H1 (cell line): ENCODE data around the gene CASS4.

Source experiments
- ASH2L ChIP-seq: fragments of 200-600, 300-600 bp; sonication (generic); IDR thresholded peaks from one replicate; pipeline ENCODE4 v1.7.1; 2017; ENCODE audit warnings: low read length
- CBX8 ChIP-seq: fragments of 300-800, 300-1000 bp; sonication (generic); IDR thresholded peaks from 2 replicates; pipeline ENCODE4 v1.7.1; 2016; ENCODE audit warnings: low read depth, low read length, borderline replicate concordance
- CHD1 ChIP-seq: IDR thresholded peaks from 2 replicates; pipeline ENCODE4 v1.6.1; 2012; ENCODE audit warnings: low read depth, low read length, improper control_type of control experiment
- CTCF ChIP-seq, 3 experiments: IDR thresholded peaks; 1 replicate in 2 of 3; 2 replicates in 1 of 3; pipeline versions ENCODE4 v1.5.1 to v1.6.1; 2011; ENCODE audit warnings: low read length in 3 of 3, mild to moderate bottlenecking in 3 of 3, inconsistent platforms in 2 of 3, low read depth in 1 of 3, moderate library complexity in 1 of 3; ENCODE audit not compliant: insufficient read depth in 1 of 3; ENCODE audit errors: control extremely low read depth in 1 of 3
- FOSL1 ChIP-seq: IDR thresholded peaks from 2 replicates; pipeline ENCODE4 v1.6.1; 2011; ENCODE audit warnings: mild to moderate bottlenecking, low read depth, low read length, moderate library complexity; ENCODE audit not compliant: insufficient read depth
- HDAC6 ChIP-seq: IDR thresholded peaks from one replicate; pipeline ENCODE4 v1.7.1; 2012; ENCODE audit warnings: low read depth, mild to moderate bottlenecking, inconsistent platforms, low read length, moderate library complexity
- POLR2AphosphoS5 ChIP-seq: IDR thresholded peaks from 2 replicates; pipeline ENCODE4 v1.6.1; 2011; ENCODE audit warnings: low read depth, low read length
- RFX5 ChIP-seq: IDR thresholded peaks from 2 replicates; pipeline ENCODE4 v1.6.1; 2011; ENCODE audit warnings: low read depth, low read length, improper control_type of control experiment, borderline replicate concordance
- RXRA ChIP-seq: IDR thresholded peaks from 2 replicates; pipeline ENCODE4 v1.6.1; 2011; ENCODE audit warnings: low read depth, mild to moderate bottlenecking, low read length, moderate library complexity; ENCODE audit not compliant: insufficient read depth
- SP1 ChIP-seq: IDR thresholded peaks from 2 replicates; pipeline ENCODE4 v1.6.1; 2011; ENCODE audit warnings: low read depth, low read length
- SP2 ChIP-seq: IDR thresholded peaks from 2 replicates; pipeline ENCODE4 v1.6.1; 2012; ENCODE audit warnings: mild to moderate bottlenecking, low read length, inconsistent platforms

DNA sequence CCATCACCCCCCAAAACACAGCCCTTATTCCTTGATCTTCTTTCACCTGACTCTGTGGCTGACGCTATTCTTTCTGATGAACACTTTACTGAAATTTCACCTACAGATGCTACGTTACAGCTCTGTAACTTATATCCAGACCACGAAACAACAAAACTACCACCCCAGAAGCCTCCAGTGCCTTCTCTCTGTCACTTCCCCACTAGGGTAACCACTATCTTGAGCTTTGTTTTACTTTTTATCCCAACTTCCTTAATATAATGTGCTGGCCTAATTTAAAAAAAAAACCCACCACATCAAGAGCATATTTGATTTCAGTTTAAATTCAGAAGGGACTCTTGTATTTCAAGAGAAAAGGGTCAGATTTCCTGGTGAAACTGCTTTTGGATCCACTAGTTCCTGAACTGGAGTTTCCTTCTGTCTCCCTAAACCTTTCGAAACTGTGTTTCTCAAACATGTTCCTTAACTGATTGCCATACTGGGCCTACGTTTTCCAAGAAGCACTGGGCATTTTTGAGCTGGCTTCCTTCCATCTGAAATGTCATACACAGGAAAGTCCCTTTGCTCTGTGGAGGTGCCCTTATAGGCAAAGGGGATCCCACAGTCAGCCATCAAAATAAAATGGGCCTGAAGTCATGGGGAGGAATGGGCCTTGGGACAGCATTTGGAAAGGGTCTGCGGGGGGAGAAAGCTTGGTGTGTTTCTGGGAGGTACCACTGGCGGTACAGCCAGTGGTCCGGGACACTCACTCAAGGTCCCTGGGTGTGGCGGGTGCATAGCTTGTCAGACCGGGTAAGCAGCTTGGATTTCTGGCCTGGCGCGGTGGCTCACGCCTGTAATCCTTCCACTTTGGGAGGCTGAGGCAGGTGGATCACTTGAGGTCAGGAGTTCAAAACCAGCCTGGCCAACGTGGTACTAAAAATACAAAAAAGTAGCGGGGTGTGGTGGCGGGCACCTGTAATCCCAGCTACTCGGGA lies 30.6 kb downstream of the CASS4 start:
- TF ChIP-seq CTCF (IDR thresholded peaks at IDR 0.05; ENCODE audit: control extremely low read depth in 1 of 3, insufficient read depth in 1 of 3, low read depth in 1 of 3, low read length in 3 of 3): no peak
- no peak for TF ChIP-seq SP2
- no peak for TF ChIP-seq ASH2L
- TF ChIP-seq POLR2AphosphoS5: no peak
- TF ChIP-seq CHD1: no peak
- no peak for TF ChIP-seq SP1
- TF ChIP-seq HDAC6: no peak
- no peak for TF ChIP-seq RXRA
- no peak for TF ChIP-seq FOSL1
- no peak for TF ChIP-seq RFX5
- TF ChIP-seq CBX8: no peak
